HEK293 (cell line): Measurements from ENCODE around the gene MRPL18.

Experiments used
- BCL11B ChIP-seq: fragments of 450-650 bp; formaldehyde crosslinking; IDR thresholded peaks from 2 replicates; pipeline ENCODE4 v1.5.1; 2016; ENCODE audit warnings: low read depth, missing biosample characterization, missing genetic modification characterization
- GFI1B ChIP-seq: fragments of 450-650 bp; formaldehyde crosslinking; IDR thresholded peaks from 2 replicates; pipeline ENCODE4 v1.5.1; 2016; ENCODE audit warnings: missing biosample characterization, missing genetic modification characterization
- PRDM1 ChIP-seq: fragments of 450-650 bp; formaldehyde crosslinking; IDR thresholded peaks from 2 replicates; pipeline ENCODE4; 2016; ENCODE audit warnings: missing biosample characterization, missing genetic modification characterization
- ZNF600 ChIP-seq: fragments of 450-650 bp; formaldehyde crosslinking; IDR thresholded peaks from 2 replicates; pipeline ENCODE4 v1.5.1; 2016; ENCODE audit warnings: missing biosample characterization, missing genetic modification characterization
- ZNF837 ChIP-seq: fragments of 450-650 bp; formaldehyde crosslinking; IDR thresholded peaks from 2 replicates; pipeline ENCODE4 v1.5.1; 2016; ENCODE audit warnings: missing biosample characterization, missing genetic modification characterization
- TF ChIP-seq, protein P1 (sequence below): fragments of 450-650 bp; formaldehyde crosslinking; IDR thresholded peaks from 2 replicates; pipeline ENCODE4 v1.5.1; 2016; ENCODE audit warnings: missing biosample characterization, missing genetic modification characterization
- TF ChIP-seq, protein P2 (sequence below): fragments of 450-650 bp; formaldehyde crosslinking; IDR thresholded peaks from 2 replicates; pipeline ENCODE4 v1.5.1; 2016; ENCODE audit warnings: missing biosample characterization, missing genetic modification characterization

DNA sequence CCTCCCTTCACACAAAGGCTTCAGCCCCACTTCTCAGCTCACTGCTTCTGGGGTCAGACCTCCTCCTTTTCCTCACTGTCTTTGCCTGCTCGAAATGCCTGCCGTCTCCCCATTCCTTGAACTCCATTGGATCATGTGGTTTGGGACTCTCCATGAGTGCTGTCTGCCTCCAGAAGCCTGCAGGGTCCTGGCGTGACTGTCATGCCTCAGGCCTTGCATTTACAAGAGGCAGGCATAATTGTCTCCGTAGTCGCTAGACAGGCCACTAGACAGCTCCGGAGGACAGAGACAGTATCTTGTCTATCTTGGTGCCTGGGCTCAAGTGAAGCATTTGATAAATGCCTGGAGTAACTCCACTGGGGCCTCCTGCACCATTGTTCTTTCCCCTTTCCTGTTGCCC lies 25.1 kb downstream of the MRPL18 start:
- TF ChIP-seq, protein P1, sequence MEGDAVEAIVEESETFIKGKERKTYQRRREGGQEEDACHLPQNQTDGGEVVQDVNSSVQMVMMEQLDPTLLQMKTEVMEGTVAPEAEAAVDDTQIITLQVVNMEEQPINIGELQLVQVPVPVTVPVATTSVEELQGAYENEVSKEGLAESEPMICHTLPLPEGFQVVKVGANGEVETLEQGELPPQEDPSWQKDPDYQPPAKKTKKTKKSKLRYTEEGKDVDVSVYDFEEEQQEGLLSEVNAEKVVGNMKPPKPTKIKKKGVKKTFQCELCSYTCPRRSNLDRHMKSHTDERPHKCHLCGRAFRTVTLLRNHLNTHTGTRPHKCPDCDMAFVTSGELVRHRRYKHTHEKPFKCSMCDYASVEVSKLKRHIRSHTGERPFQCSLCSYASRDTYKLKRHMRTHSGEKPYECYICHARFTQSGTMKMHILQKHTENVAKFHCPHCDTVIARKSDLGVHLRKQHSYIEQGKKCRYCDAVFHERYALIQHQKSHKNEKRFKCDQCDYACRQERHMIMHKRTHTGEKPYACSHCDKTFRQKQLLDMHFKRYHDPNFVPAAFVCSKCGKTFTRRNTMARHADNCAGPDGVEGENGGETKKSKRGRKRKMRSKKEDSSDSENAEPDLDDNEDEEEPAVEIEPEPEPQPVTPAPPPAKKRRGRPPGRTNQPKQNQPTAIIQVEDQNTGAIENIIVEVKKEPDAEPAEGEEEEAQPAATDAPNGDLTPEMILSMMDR (tag by site-specific recombination) = no peak
- TF ChIP-seq ZNF837 (tag by site-specific recombination) (no peak), ZNF600 (tag by site-specific recombination) (no peak), BCL11B (no peak), GFI1B (tag by site-specific recombination) (no peak), PRDM1 (no peak)
- TF ChIP-seq, protein P2, sequence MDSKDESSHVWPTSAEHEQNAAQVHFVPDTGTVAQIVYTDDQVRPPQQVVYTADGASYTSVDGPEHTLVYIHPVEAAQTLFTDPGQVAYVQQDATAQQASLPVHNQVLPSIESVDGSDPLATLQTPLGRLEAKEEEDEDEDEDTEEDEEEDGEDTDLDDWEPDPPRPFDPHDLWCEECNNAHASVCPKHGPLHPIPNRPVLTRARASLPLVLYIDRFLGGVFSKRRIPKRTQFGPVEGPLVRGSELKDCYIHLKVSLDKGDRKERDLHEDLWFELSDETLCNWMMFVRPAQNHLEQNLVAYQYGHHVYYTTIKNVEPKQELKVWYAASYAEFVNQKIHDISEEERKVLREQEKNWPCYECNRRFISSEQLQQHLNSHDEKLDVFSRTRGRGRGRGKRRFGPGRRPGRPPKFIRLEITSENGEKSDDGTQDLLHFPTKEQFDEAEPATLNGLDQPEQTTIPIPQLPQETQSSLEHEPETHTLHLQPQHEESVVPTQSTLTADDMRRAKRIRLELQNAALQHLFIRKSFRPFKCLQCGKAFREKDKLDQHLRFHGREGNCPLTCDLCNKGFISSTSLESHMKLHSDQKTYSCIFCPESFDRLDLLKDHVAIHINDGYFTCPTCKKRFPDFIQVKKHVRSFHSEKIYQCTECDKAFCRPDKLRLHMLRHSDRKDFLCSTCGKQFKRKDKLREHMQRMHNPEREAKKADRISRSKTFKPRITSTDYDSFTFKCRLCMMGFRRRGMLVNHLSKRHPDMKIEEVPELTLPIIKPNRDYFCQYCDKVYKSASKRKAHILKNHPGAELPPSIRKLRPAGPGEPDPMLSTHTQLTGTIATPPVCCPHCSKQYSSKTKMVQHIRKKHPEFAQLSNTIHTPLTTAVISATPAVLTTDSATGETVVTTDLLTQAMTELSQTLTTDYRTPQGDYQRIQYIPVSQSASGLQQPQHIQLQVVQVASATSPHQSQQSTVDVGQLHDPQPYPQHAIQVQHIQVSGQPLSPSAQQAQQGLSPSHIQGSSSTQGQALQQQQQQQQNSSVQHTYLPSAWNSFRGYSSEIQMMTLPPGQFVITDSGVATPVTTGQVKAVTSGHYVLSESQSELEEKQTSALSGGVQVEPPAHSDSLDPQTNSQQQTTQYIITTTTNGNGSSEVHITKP = no peak
